Neuronal stem cell (in vitro differentiated cells): ENCODE data around the gene HDAC7. TPM values are rescaled to one million over a fixed set of nuclear protein-coding genes. Genes with fewer than 3 reads are reported as not detected.
A peak's percentile ranks its signal among the peaks of the same experiment; 100 is the strongest.

Experiments used
- DNase-seq: peaks from one replicate; pipeline ENCODE4 v3.0.0-alpha.2; 2013; ENCODE audit warnings: low spot score
- H2AFZ ChIP-seq: one replicate; pipeline ENCODE4 v1.6.1; 2013; ENCODE audit warnings: mild to moderate bottlenecking, low read length, inconsistent platforms
- H2AK5ac ChIP-seq: 2 replicates; pipeline ENCODE4 v1.6.1; 2013; ENCODE audit warnings: low read depth, mild to moderate bottlenecking, inconsistent platforms, low read length, moderate library complexity, mixed read lengths
- H2BK120ac ChIP-seq: 2 replicates; pipeline ENCODE4 v1.6.1; 2013; ENCODE audit warnings: low read depth, mild to moderate bottlenecking, inconsistent platforms, low read length, moderate library complexity, mixed read lengths
- H2BK12ac ChIP-seq: one replicate; pipeline ENCODE4 v1.6.1; 2013; ENCODE audit warnings: low read length, inconsistent platforms
- H2BK15ac ChIP-seq: 2 replicates; pipeline ENCODE4 v1.6.1; 2013; ENCODE audit warnings: mild to moderate bottlenecking, low read length, inconsistent platforms, mixed read lengths
- H2BK5ac ChIP-seq: one replicate; pipeline ENCODE4 v1.6.1; 2013; ENCODE audit warnings: inconsistent platforms, mild to moderate bottlenecking, low read length, moderate library complexity
- H3K14ac ChIP-seq: one replicate; pipeline ENCODE4 v1.6.1; 2013; ENCODE audit warnings: low read length, inconsistent platforms
- H3K18ac ChIP-seq: 2 replicates; pipeline ENCODE4 v1.6.1; 2013; ENCODE audit warnings: low read length, inconsistent platforms
- H3K23ac ChIP-seq: 2 replicates; pipeline ENCODE4 v1.6.1; 2013; ENCODE audit warnings: low read depth, mild to moderate bottlenecking, mixed read lengths, low read length, inconsistent platforms; ENCODE audit not compliant: poor library complexity
- H3K27ac ChIP-seq: replicated peaks from 3 replicates; pipeline ENCODE4 v1.5.1; 2013; ENCODE audit warnings: low read length, inconsistent platforms
- H3K27me3 ChIP-seq, 3 experiments: 2 replicates each; pipeline ENCODE4 v1.6.1; 2013; ENCODE audit warnings: low read length in 3 of 3, mild to moderate bottlenecking in 2 of 3, inconsistent platforms in 1 of 3, low read depth in 1 of 3, mixed read lengths in 1 of 3, moderate library complexity in 1 of 3; ENCODE audit not compliant: control insufficient read depth in 3 of 3, insufficient read depth in 3 of 3
- H3K36me3 ChIP-seq, 2 donors: replicated peaks in 1 of 2; 2 replicates each; pipeline ENCODE4 v1.6.1; 2013; ENCODE audit warnings: low read length in 2 of 2; ENCODE audit not compliant: control insufficient read depth in 2 of 2, insufficient read depth in 2 of 2
- H3K4ac ChIP-seq: 2 replicates; pipeline ENCODE4 v1.6.1; 2013; ENCODE audit warnings: inconsistent platforms, mild to moderate bottlenecking, low read length, moderate library complexity
- H3K4me1 ChIP-seq, 2 donors: 1 replicate in 1 of 2; 2 replicates in 1 of 2; pipeline ENCODE4 v1.6.1; 2013; ENCODE audit warnings: low read length in 2 of 2, low read depth in 1 of 2; ENCODE audit not compliant: control insufficient read depth in 2 of 2, insufficient read depth in 1 of 2
- H3K4me2 ChIP-seq: one replicate; pipeline ENCODE4 v1.6.1; 2013; ENCODE audit warnings: mild to moderate bottlenecking, low read length, inconsistent platforms; ENCODE audit not compliant: insufficient read depth, poor library complexity, severe bottlenecking
- H3K4me3 ChIP-seq, 2 donors: 2 replicates each; pipeline ENCODE4 v1.5.1; 2013; ENCODE audit warnings: low read length in 2 of 2, mild to moderate bottlenecking in 2 of 2, inconsistent platforms in 1 of 2, moderate library complexity in 1 of 2
- H3K79me1 ChIP-seq: one replicate; pipeline ENCODE4 v1.6.1; 2013; ENCODE audit warnings: low read depth, mild to moderate bottlenecking, inconsistent platforms, low read length, moderate library complexity
- H3K9ac ChIP-seq: one replicate; pipeline ENCODE4 v1.6.1; 2013; ENCODE audit warnings: mild to moderate bottlenecking, low read depth, low read length, inconsistent platforms; ENCODE audit not compliant: poor library complexity
- H3K9me3 ChIP-seq, 2 donors: replicated peaks in 1 of 2; 2 replicates each; pipeline versions ENCODE3 to v1.6.1; 2013; ENCODE audit warnings: low read length in 2 of 2, mild to moderate bottlenecking in 2 of 2, inconsistent platforms in 1 of 2, low read depth in 1 of 2, mixed read lengths in 1 of 2, moderate library complexity in 1 of 2; ENCODE audit not compliant: control insufficient read depth in 2 of 2, insufficient read depth in 1 of 2
- H4K8ac ChIP-seq: one replicate; pipeline ENCODE4 v1.6.1; 2013; ENCODE audit warnings: low read depth, mild to moderate bottlenecking, inconsistent platforms, low read length, moderate library complexity
- H4K91ac ChIP-seq: one replicate; pipeline ENCODE4 v1.6.1; 2013; ENCODE audit warnings: low read length, low read depth, mild to moderate bottlenecking, inconsistent platforms; ENCODE audit not compliant: poor library complexity
- WGBS, 2 donors: extraction: QIAGEN DNeasy Blood & Tissue Kit; methylation state at CpG; one replicate each; pipeline ENCODE4 v1.1.7; 2013; ENCODE audit warnings: missing lambda C conversion rate in 2 of 2, mixed read lengths in 1 of 2; ENCODE audit not compliant: insufficient read length in 2 of 2, insufficient replicate concordance in 1 of 2; ENCODE audit errors: extremely low coverage in 2 of 2; 5-methylcytosine and 5-hydroxymethylcytosine counted together
- polyA plus RNA-seq, 2 experiments: library from polyadenylated mRNA; stranded (reverse); fragments of 200-250 nt; gene quantifications; one replicate each; pipeline ENCODE4 v1.2.3, GENCODE V29; 2013

The HDAC7 gene
- polyA plus RNA-seq (2013, experiment 1 of 2) = 26.3 TPM
- polyA plus RNA-seq (2013, experiment 2 of 2) = 27.4 TPM

GRCh38 chr12:47819896-47820630 is at the start of gene HDAC7:
TSS of gene HDAC7 (minus strand) at chr12:47819903. CDS start at chr12:47819785, 118 bp downstream.
- Histone ChIP-seq H2AK5ac (peak within 1 kb of the TSS; percentile 95), H3K18ac (peak within 1 kb of the TSS; percentile 99), H2BK5ac (peak within 1 kb of the TSS; percentile 100), H3K79me1 (peaks cover 4% of the 10 kb centered on the region), H3K9ac (peak within 1 kb of the TSS; percentile 98), H3K27ac (peak within 1 kb of the TSS; percentile 98), H3K4me2 (peak within 1 kb of the TSS; percentile 88), H2BK120ac (peak within 1 kb of the TSS; percentile 99), H3K23ac (peak within 1 kb of the TSS; percentile 77), H4K8ac (peak within 1 kb of the TSS; percentile 97), H2AFZ (peak within 1 kb of the TSS; percentile 75), H3K4me1 (peaks cover 45 to 46% of the 10 kb centered on the region in 2 donors), H3K27me3 (no peaks in the 10 kb centered on the region), H3K9me3 (no peaks in the 10 kb centered on the region), H2BK12ac (peak within 1 kb of the TSS; percentile 99), H3K36me3 (peaks cover 0 to 13% of the 10 kb centered on the region in 2 donors), H3K4ac (peak within 1 kb of the TSS; percentile 94), H3K14ac (peak within 1 kb of the TSS; percentile 100), H3K4me3 (peak within 1 kb of the TSS; percentile 82 to 88), H4K91ac (peak within 1 kb of the TSS; percentile 99), H2BK15ac (peak within 1 kb of the TSS; percentile 87)
- DNase-seq = peak; percentile 72
- WGBS, 2 donors = no CpG with 5 or more reads among the region's 58 CpGs

- Histone ChIP-seq H3K4me1 (no peaks in the 10 kb centered on the region), H3K18ac (no peak overlapping the region), H3K36me3 (no peaks in the 10 kb centered on the region), H4K8ac (no peak overlapping the region), H2AFZ (no peak overlapping the region), H2BK12ac (no peak overlapping the region), H2BK120ac (no peak overlapping the region), H2BK15ac (no peak overlapping the region), H4K91ac (no peak overlapping the region), H3K79me1 (no peaks in the 10 kb centered on the region), H3K4me3 (no peak overlapping the region), H3K4ac (no peak overlapping the region), H3K9me3 (peaks cover 0 to 3% of the 10 kb centered on the region in 2 donors), H3K4me2 (no peak overlapping the region), H3K9ac (no peak overlapping the region), H3K27ac (no peak overlapping the region), H3K27me3 (peaks cover 0 to 4% (median 0%) of the 10 kb centered on the region in 3 experiments), H3K14ac (no peak overlapping the region), H2BK5ac (no peak overlapping the region), H2AK5ac (no peak overlapping the region), H3K23ac (no peak overlapping the region)
- WGBS, 2 donors = no CpG with 5 or more reads among the region's 8 CpGs
- no peak for DNase-seq
Observed at GRCh38 chr12:47868552-47869031, 48.9 kb upstream of the HDAC7 start.

- Histone ChIP-seq H2BK5ac (no peak overlapping the region), H3K27ac (no peak overlapping the region), H4K8ac (no peak overlapping the region), H3K4ac (no peak overlapping the region), H2BK15ac (no peak overlapping the region), H3K9me3 (peaks cover 0 to 3% of the 10 kb centered on the region in 2 donors), H3K27me3 (peaks cover 0 to 8% (median 0%) of the 10 kb centered on the region in 3 experiments), H3K79me1 (no peaks in the 10 kb centered on the region), H3K9ac (no peak overlapping the region), H3K4me3 (no peak overlapping the region), H3K4me1 (no peaks in the 10 kb centered on the region), H2AFZ (no peak overlapping the region), H3K4me2 (no peak overlapping the region), H2BK12ac (no peak overlapping the region), H3K23ac (no peak overlapping the region), H2AK5ac (no peak overlapping the region), H3K36me3 (no peaks in the 10 kb centered on the region), H2BK120ac (no peak overlapping the region), H3K18ac (no peak overlapping the region), H3K14ac (no peak overlapping the region), H4K91ac (no peak overlapping the region)
- DNase-seq = no peak
- no CpG with 5 or more reads among the region's 2 CpGs for WGBS, 2 donors
Observed at GRCh38 chr12:47868041-47868440, 48.3 kb upstream of the HDAC7 start.

- no peak overlapping the region for H3K27ac ChIP-seq
- H2AK5ac ChIP-seq = no peak overlapping the region
- no peak overlapping the region for H4K8ac ChIP-seq
- H2BK12ac ChIP-seq = no peak overlapping the region
- H2BK120ac ChIP-seq = no peak overlapping the region
- no peak overlapping the region for H3K4me3 ChIP-seq
- no peak overlapping the region for H3K23ac ChIP-seq
- no peak overlapping the region for H2AFZ ChIP-seq
- H3K18ac ChIP-seq = no peak overlapping the region
- H3K27me3 ChIP-seq = peaks cover 0 to 7% (median 0%) of the 10 kb centered on the region in 3 experiments
- H3K9ac ChIP-seq = no peak overlapping the region
- no peak overlapping the region for H3K14ac ChIP-seq
- H3K36me3 ChIP-seq = no peaks in the 10 kb centered on the region
- H2BK15ac ChIP-seq = no peak overlapping the region
- no peak overlapping the region for H2BK5ac ChIP-seq
- DNase-seq = no peak
- H3K4me2 ChIP-seq = no peak overlapping the region
- WGBS, 2 donors = no CpG with 5 or more reads among the region's 4 CpGs
- no peaks in the 10 kb centered on the region for H3K79me1 ChIP-seq
- H3K4ac ChIP-seq = no peak overlapping the region
- no peak overlapping the region for H4K91ac ChIP-seq
- no peaks in the 10 kb centered on the region for H3K4me1 ChIP-seq
- H3K9me3 ChIP-seq = peaks cover 0 to 3% of the 10 kb centered on the region in 2 donors
Observed at GRCh38 chr12:47867495-47867941, 47.8 kb upstream of the HDAC7 start.
